ENCODE data around the gene MUC5B. TPM values are rescaled to one million over a fixed set of nuclear protein-coding genes. Genes with fewer than 3 reads are reported as not detected.

MUC5B gene
- total RNA-seq, 1 donor from 2014 or later, result 0.25 TPM

DNA sequence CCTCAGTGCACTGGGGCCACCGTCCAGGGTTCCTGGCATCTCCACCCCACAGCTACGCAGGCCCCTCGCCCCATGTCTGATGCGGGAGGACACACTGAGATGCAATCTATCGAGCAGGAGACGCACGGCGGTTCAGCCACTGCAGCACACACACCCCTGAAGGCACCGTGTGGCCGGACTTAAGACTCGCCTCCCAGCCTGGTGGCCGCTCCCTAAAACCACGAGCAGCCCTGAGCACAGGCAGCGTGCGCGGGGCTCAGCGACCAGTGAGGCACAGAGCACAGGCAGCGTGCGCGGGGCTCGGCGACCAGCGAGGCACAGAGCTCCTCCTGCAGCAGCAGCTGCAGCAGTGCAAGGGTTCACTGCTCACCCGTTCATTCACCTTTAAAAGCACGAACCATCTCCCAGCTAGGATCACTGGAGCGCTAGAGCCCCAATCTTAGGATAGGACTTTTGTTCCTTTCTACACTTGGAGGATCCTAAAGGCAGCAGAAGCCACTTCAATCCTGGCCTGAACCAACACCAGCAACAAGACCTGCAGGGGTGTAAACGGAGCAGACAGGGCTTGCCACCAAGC, 55.2 kb downstream of the MUC5B start:
- Histone ChIP-seq H3K36me3 (peaks cover 0 to 64% of the 10 kb centered on the region in 2 donors), H3K27ac (no peak overlapping the region), H3K4me1 (no peaks in the 10 kb centered on the region), H3K9me3 (no peaks in the 10 kb centered on the region), H3K27me3 (no peaks in the 10 kb centered on the region), H3K4me3 (no peak overlapping the region)
- TF ChIP-seq POLR2A (IDR thresholded peaks at IDR 0.05) (no peak), POLR2AphosphoS5 (IDR thresholded peaks at IDR 0.05; ENCODE audit: insufficient read depth in 1 of 2, low read depth in 1 of 2) (no peak)
- TF ChIP-seq, protein P1, sequence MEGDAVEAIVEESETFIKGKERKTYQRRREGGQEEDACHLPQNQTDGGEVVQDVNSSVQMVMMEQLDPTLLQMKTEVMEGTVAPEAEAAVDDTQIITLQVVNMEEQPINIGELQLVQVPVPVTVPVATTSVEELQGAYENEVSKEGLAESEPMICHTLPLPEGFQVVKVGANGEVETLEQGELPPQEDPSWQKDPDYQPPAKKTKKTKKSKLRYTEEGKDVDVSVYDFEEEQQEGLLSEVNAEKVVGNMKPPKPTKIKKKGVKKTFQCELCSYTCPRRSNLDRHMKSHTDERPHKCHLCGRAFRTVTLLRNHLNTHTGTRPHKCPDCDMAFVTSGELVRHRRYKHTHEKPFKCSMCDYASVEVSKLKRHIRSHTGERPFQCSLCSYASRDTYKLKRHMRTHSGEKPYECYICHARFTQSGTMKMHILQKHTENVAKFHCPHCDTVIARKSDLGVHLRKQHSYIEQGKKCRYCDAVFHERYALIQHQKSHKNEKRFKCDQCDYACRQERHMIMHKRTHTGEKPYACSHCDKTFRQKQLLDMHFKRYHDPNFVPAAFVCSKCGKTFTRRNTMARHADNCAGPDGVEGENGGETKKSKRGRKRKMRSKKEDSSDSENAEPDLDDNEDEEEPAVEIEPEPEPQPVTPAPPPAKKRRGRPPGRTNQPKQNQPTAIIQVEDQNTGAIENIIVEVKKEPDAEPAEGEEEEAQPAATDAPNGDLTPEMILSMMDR (IDR thresholded peaks at IDR 0.05), result no peak
- intact Hi-C loops (cut with DNase I), result no loop called here
- no peak for DNase-seq (ENCODE audit: extremely low spot score in 2 of 2)

DNA sequence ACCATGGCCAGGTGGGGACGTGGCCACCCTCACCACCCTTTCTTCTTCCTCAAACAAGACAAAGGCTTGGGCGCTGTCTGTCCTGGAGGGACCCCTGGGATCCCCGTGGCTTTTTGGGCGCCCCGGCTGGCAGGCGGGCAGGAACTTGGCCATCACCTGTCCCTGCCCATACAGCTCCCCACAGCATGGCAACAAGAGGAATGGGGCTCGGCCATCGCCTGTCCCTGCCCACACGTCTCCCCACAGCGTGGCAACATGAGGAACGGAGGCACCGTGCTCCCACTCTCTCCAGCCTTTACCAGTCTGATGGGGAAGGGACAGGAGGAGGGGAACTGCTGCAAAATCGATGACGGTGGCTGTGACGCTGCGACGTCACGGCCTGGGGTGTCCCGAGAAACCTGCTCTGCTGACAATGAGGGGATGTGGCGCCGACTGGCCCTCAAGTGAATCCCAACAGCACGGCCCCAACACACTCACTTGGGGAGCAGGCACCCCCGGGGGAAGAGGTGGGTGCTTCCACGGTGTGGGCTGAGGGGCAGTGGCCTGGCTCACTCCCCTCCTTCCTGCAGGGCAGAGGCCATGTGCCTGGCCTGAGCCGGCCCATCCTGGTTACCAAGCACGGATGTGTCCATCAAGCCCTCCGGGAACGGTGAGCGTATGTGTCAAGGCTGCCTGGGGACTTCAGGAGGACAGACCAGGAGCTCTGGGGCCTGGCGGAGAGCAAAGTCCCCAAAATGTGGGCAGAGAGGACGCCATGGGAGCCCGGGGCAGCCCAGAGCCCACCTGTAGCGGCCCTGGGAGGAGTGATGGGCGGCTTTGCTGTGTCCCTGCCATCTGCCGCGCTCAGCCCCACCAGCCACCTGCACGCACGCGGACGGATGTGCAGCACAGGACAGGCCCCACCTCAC, 56.2 kb downstream of the MUC5B start:
- Histone ChIP-seq H3K27me3 (no peaks in the 10 kb centered on the region), H3K36me3 (peaks cover 0 to 70% of the 10 kb centered on the region in 2 donors), H3K27ac (no peak overlapping the region), H3K4me1 (no peaks in the 10 kb centered on the region), H3K4me3 (no peak overlapping the region), H3K9me3 (no peaks in the 10 kb centered on the region)
- DNase-seq (ENCODE audit: extremely low spot score in 2 of 2), result no peak
- intact Hi-C loops (cut with DNase I), result no loop called here
- TF ChIP-seq POLR2AphosphoS5 (IDR thresholded peaks at IDR 0.05; ENCODE audit: insufficient read depth in 1 of 2, low read depth in 1 of 2) (no peak), POLR2A (IDR thresholded peaks at IDR 0.05) (no peak)

DNA sequence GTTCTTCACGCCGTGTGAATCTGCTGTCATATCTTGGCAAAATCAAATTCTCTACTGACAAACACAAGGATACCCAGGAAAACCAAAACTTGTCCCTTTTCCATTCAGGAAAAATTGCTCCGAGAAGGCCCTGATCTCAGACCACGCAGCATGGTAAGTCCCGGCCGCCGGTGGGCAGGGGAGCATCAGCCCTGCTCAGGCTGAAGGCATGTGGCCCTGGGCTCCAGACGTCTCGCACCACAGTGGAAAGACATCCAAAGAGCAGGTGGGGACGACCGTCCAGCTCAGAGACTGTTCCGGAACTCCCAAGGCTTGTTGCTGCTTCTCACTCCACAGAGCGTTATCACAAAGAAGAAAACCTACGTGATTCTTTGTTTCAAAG, 56.8 kb downstream of the MUC5B start:
- H3K27ac ChIP-seq, result no peak overlapping the region
- intact Hi-C loops (cut with DNase I), result no loop called here
- TF ChIP-seq, protein P1 (IDR thresholded peaks at IDR 0.05), result no peak
- TF ChIP-seq POLR2A (IDR thresholded peaks at IDR 0.05) (no peak), POLR2AphosphoS5 (IDR thresholded peaks at IDR 0.05; ENCODE audit: insufficient read depth in 1 of 2, low read depth in 1 of 2) (no peak)
- no peak for DNase-seq (ENCODE audit: extremely low spot score in 2 of 2)
- no peaks in the 10 kb centered on the region for H3K4me1 ChIP-seq
- H3K9me3 ChIP-seq, result no peaks in the 10 kb centered on the region
- H3K36me3 ChIP-seq, result peaks cover 0 to 72% of the 10 kb centered on the region in 2 donors
- H3K4me3 ChIP-seq, result no peak overlapping the region
- no peaks in the 10 kb centered on the region for H3K27me3 ChIP-seq

DNA sequence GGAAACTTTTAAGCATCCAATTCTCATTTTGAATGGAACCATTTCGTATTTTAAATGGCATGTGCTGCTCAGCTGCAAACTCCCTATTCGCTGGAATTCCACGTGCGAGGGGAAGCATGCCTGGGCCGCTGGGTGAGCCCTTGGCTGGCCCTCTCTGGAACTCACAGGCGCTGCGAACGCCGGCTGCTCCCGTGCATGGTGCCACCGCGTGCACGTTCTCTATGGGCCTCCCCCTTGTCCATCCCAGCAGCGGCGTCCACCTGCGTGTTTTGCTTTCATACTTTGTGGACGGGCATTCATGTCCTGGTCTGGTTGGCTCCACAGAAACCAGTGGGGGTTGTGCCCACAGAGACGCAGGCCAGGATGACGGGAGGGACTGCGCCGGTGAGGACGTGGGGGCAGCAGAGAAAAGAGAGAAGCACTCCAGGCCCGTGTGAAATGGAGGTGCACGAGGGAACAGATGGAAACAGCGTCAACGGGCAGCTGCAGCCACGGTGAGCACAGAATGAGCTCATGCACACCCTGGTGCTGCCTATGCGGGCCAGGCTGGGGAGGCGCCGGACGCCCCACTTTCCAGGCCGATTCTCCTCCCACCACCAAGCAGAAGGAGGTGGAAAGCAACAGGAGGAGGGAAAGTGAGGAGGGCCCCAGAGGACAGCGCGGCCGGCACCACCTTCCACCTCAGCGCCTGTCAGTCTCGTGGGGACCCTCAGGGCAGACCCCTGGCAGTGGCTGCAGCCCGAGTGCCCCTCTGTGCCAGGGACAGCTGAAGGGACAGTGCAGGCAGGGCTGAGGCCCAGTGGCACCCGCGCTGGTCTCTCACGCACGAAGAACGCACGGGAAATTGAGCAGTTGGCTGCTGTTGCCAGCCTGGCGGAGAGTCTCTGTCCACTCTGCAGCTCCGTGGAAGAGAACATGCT, 57.5 kb downstream of the MUC5B start:
- Histone ChIP-seq H3K4me1 (no peaks in the 10 kb centered on the region), H3K4me3 (no peak overlapping the region), H3K27ac (no peak overlapping the region), H3K9me3 (no peaks in the 10 kb centered on the region), H3K36me3 (peaks cover 0 to 72% of the 10 kb centered on the region in 2 donors), H3K27me3 (no peaks in the 10 kb centered on the region)
- DNase-seq (ENCODE audit: extremely low spot score in 2 of 2), result no peak
- intact Hi-C loops (cut with DNase I), result no loop called here
- TF ChIP-seq POLR2AphosphoS5 (IDR thresholded peaks at IDR 0.05; ENCODE audit: insufficient read depth in 1 of 2, low read depth in 1 of 2), result no peak
- no peak for TF ChIP-seq POLR2A (IDR thresholded peaks at IDR 0.05)
- TF ChIP-seq, protein P1 (IDR thresholded peaks at IDR 0.05), result no peak

DNA sequence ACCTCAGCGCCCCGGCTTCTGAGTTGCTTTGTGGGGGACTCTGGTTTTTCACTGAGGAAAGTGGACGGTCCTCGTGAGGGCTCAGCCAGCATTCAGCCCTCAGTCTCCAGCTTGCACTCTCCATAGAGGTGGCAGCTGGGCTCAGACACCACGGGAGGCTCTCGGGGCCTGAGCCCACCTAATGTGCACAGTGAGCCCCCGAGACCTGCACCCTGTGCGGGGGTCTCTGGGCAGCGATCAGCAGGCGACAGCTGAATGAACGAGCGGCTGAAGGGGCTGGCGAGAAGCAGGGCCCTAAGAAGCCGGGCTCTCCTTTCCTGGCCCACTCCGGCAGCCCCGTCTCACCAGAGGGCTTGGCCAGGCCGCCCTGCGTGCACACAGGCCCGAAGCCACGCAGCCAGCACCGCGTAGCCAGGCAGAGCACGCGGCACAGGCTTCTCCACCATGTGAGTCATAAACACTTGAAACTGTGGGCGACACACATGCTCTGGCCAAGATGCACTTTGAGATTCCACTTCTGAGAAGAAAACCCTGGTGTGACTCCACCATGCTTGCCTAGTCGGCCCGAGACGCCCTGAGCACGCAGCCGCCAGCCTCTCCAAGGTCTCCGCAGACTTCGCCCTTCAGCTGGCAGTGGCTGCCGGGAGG, 58.6 kb downstream of the MUC5B start:
- no peak for DNase-seq (ENCODE audit: extremely low spot score in 2 of 2)
- intact Hi-C loops (cut with DNase I), result no loop called here
- Histone ChIP-seq H3K27ac (no peak overlapping the region), H3K9me3 (no peaks in the 10 kb centered on the region), H3K4me1 (no peaks in the 10 kb centered on the region), H3K27me3 (no peaks in the 10 kb centered on the region), H3K4me3 (no peak overlapping the region), H3K36me3 (peaks cover 0 to 68% of the 10 kb centered on the region in 2 donors)
- TF ChIP-seq, protein P1 (IDR thresholded peaks at IDR 0.05), result no peak
- no peak for TF ChIP-seq POLR2AphosphoS5 (IDR thresholded peaks at IDR 0.05; ENCODE audit: insufficient read depth in 1 of 2, low read depth in 1 of 2)
- no peak for TF ChIP-seq POLR2A (IDR thresholded peaks at IDR 0.05)

Data from vagina (tissue), 2 donors.